ENCODE measurements around the gene PLD2.

PLD2 gene

DNA sequence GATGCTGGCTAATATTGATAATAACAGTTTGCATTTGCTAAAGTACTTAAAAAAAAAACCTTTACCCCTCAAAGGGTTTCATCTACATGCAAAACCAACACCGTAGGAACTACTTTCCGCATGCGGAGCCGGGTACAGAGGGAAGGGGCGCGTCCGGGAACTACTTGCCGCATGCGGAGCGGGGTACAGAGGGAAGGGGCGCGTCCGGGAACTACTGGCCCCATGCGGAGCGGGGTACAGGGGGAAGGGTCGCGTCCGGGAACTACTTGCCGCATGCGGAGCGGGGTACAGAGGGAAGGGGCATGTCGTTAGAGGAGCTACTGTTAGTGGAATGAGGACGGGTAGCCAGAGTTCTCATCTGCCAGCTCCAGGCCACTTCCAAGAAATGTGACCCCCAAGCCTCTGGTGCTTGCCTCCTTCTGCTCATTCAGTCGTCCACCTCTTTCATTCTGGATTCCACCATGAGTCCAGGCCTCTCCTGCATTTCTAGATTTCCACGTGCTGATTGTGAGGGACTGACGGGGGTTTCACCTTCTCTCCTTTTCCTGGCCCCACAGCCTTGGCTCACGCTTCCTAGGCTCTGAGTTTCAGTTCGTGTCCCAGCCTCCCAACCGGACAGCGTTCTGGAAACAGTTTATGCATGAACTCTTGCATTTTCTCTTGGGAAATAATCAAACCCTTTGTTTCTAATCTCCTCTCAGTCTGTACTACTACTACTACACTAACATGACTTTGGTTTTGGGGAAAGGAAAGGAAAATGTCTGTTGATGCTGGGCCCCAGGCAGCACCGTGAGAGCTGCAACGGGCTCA is 53.1 kb downstream of the PLD2 start:
- Histone ChIP-seq H3K4me1 (ENCODE audit: low read depth, poor library complexity, severe bottlenecking) (no peaks in the 10 kb centered on the region), H3K4me2 (no peak overlapping the region), H3K27me3 (ENCODE audit: insufficient read depth, low read depth) (no peaks in the 10 kb centered on the region), H3K4me3 (IDR thresholded peaks at IDR 0.05; ENCODE audit: insufficient read depth, low read depth, low read length) (no peak overlapping the region), H4K20me1 (ENCODE audit: insufficient read depth) (no peaks in the 10 kb centered on the region), H3K79me2 (ENCODE audit: insufficient read depth, low read depth) (no peaks in the 10 kb centered on the region), H3K36me3 (ENCODE audit: insufficient read depth) (no peaks in the 10 kb centered on the region), H3K9ac (no peak overlapping the region), H2AFZ (ENCODE audit: low read depth) (no peak overlapping the region), H3K27ac (no peak overlapping the region)
- TF ChIP-seq, protein P1, sequence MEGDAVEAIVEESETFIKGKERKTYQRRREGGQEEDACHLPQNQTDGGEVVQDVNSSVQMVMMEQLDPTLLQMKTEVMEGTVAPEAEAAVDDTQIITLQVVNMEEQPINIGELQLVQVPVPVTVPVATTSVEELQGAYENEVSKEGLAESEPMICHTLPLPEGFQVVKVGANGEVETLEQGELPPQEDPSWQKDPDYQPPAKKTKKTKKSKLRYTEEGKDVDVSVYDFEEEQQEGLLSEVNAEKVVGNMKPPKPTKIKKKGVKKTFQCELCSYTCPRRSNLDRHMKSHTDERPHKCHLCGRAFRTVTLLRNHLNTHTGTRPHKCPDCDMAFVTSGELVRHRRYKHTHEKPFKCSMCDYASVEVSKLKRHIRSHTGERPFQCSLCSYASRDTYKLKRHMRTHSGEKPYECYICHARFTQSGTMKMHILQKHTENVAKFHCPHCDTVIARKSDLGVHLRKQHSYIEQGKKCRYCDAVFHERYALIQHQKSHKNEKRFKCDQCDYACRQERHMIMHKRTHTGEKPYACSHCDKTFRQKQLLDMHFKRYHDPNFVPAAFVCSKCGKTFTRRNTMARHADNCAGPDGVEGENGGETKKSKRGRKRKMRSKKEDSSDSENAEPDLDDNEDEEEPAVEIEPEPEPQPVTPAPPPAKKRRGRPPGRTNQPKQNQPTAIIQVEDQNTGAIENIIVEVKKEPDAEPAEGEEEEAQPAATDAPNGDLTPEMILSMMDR (conservative IDR thresholded peaks at IDR 0.05; ENCODE audit: low read depth, low read length), result no peak

DNA sequence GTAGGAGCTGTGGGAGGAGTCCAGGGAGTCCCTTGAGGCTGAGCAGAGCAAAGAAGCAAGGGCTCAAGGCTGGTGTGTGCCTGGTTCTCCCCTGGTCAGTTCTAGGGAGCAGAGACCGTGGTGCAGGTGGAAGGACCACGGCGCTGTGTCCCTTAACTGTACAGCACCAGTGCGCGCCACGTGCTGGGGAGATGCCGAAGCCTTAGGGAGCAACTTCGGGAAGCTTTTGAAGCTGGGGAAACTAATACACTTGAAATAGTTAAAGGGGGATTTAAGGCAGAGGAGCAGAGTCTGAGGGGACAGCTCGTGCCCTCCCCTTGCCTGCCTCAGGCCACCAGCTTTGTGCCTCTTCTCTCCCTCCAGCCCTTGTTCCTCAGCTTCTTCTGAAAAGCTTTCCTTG is 53.7 kb downstream of the PLD2 start:
- H3K27me3 ChIP-seq (ENCODE audit: insufficient read depth, low read depth), result no peaks in the 10 kb centered on the region
- no peaks in the 10 kb centered on the region for H3K4me1 ChIP-seq (ENCODE audit: low read depth, poor library complexity, severe bottlenecking)
- no peak overlapping the region for H3K9ac ChIP-seq
- H3K36me3 ChIP-seq (ENCODE audit: insufficient read depth), result no peaks in the 10 kb centered on the region
- H3K4me3 ChIP-seq (IDR thresholded peaks at IDR 0.05; ENCODE audit: insufficient read depth, low read depth, low read length), result no peak overlapping the region
- TF ChIP-seq, protein P1 (conservative IDR thresholded peaks at IDR 0.05; ENCODE audit: low read depth, low read length), result no peak
- no peaks in the 10 kb centered on the region for H3K79me2 ChIP-seq (ENCODE audit: insufficient read depth, low read depth)
- no peak overlapping the region for H2AFZ ChIP-seq (ENCODE audit: low read depth)
- no peaks in the 10 kb centered on the region for H4K20me1 ChIP-seq (ENCODE audit: insufficient read depth)
- H3K4me2 ChIP-seq, result no peak overlapping the region
- H3K27ac ChIP-seq, result no peak overlapping the region

DNA sequence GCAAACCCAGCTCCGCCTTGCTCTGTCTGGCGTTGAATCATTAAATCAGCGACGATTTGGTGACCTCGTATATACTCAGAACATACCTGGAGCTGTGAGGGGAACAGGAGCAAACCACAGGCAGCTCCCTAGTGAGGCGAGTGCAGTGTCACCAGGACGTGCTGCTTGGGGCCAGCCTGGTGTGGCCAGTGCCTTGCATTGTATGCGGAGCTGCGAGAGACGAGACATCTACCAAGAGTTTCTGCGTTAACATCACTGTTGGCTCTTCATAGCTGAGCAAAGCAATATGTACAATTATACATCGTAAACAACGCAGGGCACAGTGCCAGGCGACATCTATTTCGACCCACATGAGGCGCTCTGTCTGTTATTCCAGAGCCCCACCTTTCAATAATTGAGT is 54.1 kb downstream of the PLD2 start:
- Histone ChIP-seq H3K27ac (no peak overlapping the region), H3K9ac (no peak overlapping the region), H3K4me1 (ENCODE audit: low read depth, poor library complexity, severe bottlenecking) (no peaks in the 10 kb centered on the region), H3K4me2 (no peak overlapping the region), H3K27me3 (ENCODE audit: insufficient read depth, low read depth) (no peaks in the 10 kb centered on the region), H4K20me1 (ENCODE audit: insufficient read depth) (no peaks in the 10 kb centered on the region), H2AFZ (ENCODE audit: low read depth) (no peak overlapping the region), H3K4me3 (IDR thresholded peaks at IDR 0.05; ENCODE audit: insufficient read depth, low read depth, low read length) (no peak overlapping the region), H3K36me3 (ENCODE audit: insufficient read depth) (no peaks in the 10 kb centered on the region), H3K79me2 (ENCODE audit: insufficient read depth, low read depth) (no peaks in the 10 kb centered on the region)
- TF ChIP-seq, protein P1 (conservative IDR thresholded peaks at IDR 0.05; ENCODE audit: low read depth, low read length), result no peak

DNA sequence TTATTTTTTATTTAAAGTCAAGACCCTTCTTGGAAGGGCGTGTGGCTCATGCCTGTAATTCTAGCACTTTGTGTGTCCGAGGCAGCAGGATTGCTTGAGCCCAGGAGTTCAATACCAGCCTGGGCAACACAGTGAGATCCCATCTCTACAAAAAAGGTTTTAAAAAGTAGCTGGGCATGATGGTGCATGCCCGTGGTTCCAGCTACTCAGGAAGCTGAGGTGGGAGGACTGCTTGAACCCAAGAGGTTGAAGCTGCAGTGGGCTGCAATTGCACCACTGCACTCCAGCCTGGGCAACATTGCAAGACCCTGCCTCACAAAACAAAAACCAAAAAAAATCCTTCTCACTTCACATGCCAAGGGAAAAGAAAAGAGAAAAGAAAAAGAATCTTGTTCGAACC is 55.8 kb downstream of the PLD2 start:
- no peaks in the 10 kb centered on the region for H3K79me2 ChIP-seq (ENCODE audit: insufficient read depth, low read depth)
- no peaks in the 10 kb centered on the region for H3K27me3 ChIP-seq (ENCODE audit: insufficient read depth, low read depth)
- TF ChIP-seq, protein P1 (conservative IDR thresholded peaks at IDR 0.05; ENCODE audit: low read depth, low read length), result no peak
- H3K4me2 ChIP-seq, result no peak overlapping the region
- H3K36me3 ChIP-seq (ENCODE audit: insufficient read depth), result no peaks in the 10 kb centered on the region
- H3K4me3 ChIP-seq (IDR thresholded peaks at IDR 0.05; ENCODE audit: insufficient read depth, low read depth, low read length), result no peak overlapping the region
- H3K4me1 ChIP-seq (ENCODE audit: low read depth, poor library complexity, severe bottlenecking), result no peaks in the 10 kb centered on the region
- H4K20me1 ChIP-seq (ENCODE audit: insufficient read depth), result no peaks in the 10 kb centered on the region
- no peak overlapping the region for H3K27ac ChIP-seq
- H3K9ac ChIP-seq, result no peak overlapping the region
- no peak overlapping the region for H2AFZ ChIP-seq (ENCODE audit: low read depth)

Measured in KMS-11 (cell line).